Activated CD8-positive, alpha-beta memory T cell treated with anti-CD3 and anti-CD28 coated beads, Interleukin-2, amount 10 ng/mL, durations not matched to agents 7 days and 5 days (primary cell): ENCODE data around the gene UBE2D2. TPM values are rescaled to one million over a fixed set of nuclear protein-coding genes. Genes with fewer than 3 reads are reported as not detected.

Experiments
- ATAC-seq: fragments of 150-1000 bp; cut with Tn5 transposase; one replicate; pipeline ENCODE4 v1.10.0; 2021; ENCODE audit warnings: moderate library complexity
- CTCF ChIA-PET: fragments of 350-600 bp; sonication (Branson Sonifier 250); formaldehyde crosslinking; loops from one replicate; lab custom pipeline; 2021; ENCODE audit warnings: antibody characterized with exemption; lab: Charles Lee
- DNase-seq: peaks from one replicate; pipeline ENCODE4 v3.0.0-alpha.2; 2020
- H3K27ac Mint-ChIP-seq: one replicate; pipeline ENCODE4 v1.8.0; 2021; ENCODE audit warnings: mild to moderate bottlenecking, mixed read lengths
- H3K27me3 Mint-ChIP-seq: one replicate; pipeline ENCODE4 v1.8.0; 2021; ENCODE audit warnings: mixed read lengths
- H3K36me3 Mint-ChIP-seq: one replicate; pipeline ENCODE4 v1.8.0; 2021; ENCODE audit warnings: mild to moderate bottlenecking, mixed read lengths
- H3K4me1 Mint-ChIP-seq: one replicate; pipeline ENCODE4 v1.8.0; 2021; ENCODE audit warnings: mixed read lengths
- H3K4me3 Mint-ChIP-seq: one replicate; pipeline ENCODE4 v1.8.0; 2021; ENCODE audit warnings: mild to moderate bottlenecking, moderate library complexity, mixed read lengths
- H3K9me3 Mint-ChIP-seq: one replicate; pipeline ENCODE4 v1.8.0; 2022; ENCODE audit warnings: low read depth, mixed read lengths
- total RNA-seq, 2 experiments: library from RNA; stranded (reverse); gene quantifications; one replicate each; pipeline ENCODE4 v1.2.3, GENCODE V29; 2021

Gene UBE2D2
- total RNA-seq, 2 experiments from 2014 or later = 201 to 244 TPM

GRCh38 chr5:139635191-139635590 lies 74.1 kb downstream of the UBE2D2 start:
- no peak overlapping the region for H3K4me3 Mint-ChIP-seq
- peaks cover 58% of the 10 kb centered on the region for H3K4me1 Mint-ChIP-seq
- no peaks in the 10 kb centered on the region for H3K9me3 Mint-ChIP-seq
- H3K27ac Mint-ChIP-seq = peak overlapping the region; percentile 91
- H3K27me3 Mint-ChIP-seq = no peaks in the 10 kb centered on the region
- H3K36me3 Mint-ChIP-seq = peaks cover 7% of the 10 kb centered on the region
- no peak for DNase-seq
- ATAC-seq = no peak
- CTCF ChIA-PET = interaction anchor here (0.7 to 8.5 kb wide), 29 partner anchors 8 to 244 kb away, joined by 3 to 215 read pairs (median 6); partner anchors contain the start of genes CXXC5 and UBE2D2

DNA sequence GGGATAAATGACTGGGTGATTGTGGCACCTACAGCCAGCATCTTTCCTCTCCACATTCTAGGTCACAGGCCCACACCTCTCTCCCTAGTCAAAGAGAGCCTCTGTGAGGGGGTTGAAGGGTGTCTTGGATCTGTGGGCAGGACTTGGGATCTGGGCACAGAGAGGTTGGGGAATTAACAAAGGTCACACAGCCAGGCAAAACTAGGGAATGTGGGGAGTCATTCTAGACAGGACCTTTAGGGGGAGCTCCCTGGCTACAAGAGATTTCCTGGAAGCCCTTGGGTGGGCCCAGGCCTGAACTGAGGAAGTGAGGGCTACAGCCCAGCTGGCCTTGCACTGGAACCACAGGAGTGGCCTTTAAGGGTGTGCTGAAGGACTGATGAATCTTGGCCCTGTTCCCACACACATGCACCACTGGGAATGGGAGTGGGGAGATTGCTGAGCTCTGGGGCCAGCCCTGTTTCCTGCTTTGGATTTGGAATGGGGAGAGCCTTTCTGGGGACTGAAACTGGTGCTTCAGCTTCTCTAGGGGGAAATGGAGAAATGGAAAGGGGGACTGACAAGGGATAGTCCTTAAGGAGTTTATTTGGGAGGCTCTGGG lies 74.6 kb downstream of the UBE2D2 start:
- H3K9me3 Mint-ChIP-seq = no peaks in the 10 kb centered on the region
- H3K4me1 Mint-ChIP-seq = peaks cover 58% of the 10 kb centered on the region
- ATAC-seq (peak; percentile 23), DNase-seq (peak; percentile 60)
- peak overlapping the region; percentile 52 for H3K4me3 Mint-ChIP-seq
- CTCF ChIA-PET = interaction anchor here (0.7 to 8.5 kb wide), 29 partner anchors 9 to 244 kb away, joined by 3 to 215 read pairs (median 5); partner anchors contain the start of genes CXXC5 and UBE2D2
- H3K36me3 Mint-ChIP-seq = peaks cover 5% of the 10 kb centered on the region
- no peaks in the 10 kb centered on the region for H3K27me3 Mint-ChIP-seq
- peak overlapping the region; percentile 91 for H3K27ac Mint-ChIP-seq

GRCh38 chr5:139636207-139636792 lies 75.2 kb downstream of the UBE2D2 start:
- ATAC-seq (peak; percentile 67), DNase-seq (peak; percentile 88)
- Mint-ChIP-seq H3K36me3 (peaks cover 5% of the 10 kb centered on the region), H3K27ac (peak overlapping the region; percentile 91), H3K4me1 (peaks cover 58% of the 10 kb centered on the region), H3K9me3 (no peaks in the 10 kb centered on the region), H3K27me3 (no peaks in the 10 kb centered on the region), H3K4me3 (peak overlapping the region; percentile 52)
- CTCF ChIA-PET = interaction anchor here (0.6 to 8.5 kb wide), 27 partner anchors 9 to 228 kb away, joined by 3 to 215 read pairs (median 6); partner anchors contain the start of genes CXXC5 and UBE2D2

DNA sequence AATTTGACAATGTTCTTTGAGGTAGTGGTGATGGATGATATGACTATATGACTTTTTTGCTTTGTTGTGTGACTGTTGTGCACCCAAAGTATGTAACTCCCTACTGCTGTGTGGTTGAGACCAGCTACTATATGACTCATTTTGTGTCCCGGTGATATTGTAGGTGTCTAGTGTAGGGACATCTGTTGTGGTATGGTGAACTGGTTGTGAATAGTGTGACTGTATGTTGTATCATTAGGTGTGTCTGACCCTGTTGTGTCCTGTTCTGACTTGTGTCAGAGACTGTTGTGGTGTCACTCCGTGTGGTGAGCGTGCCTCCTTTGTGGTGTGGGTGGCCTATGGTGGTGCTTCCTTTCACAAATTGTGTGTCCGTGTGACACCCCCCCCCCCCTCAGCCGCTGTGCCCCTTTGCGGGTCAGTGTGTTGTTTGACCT lies 75.9 kb downstream of the UBE2D2 start:
- CTCF ChIA-PET = interaction anchor here (1.0 to 8.5 kb wide), 12 partner anchors 10 to 227 kb away, joined by 3 to 215 read pairs (median 14); partner anchors contain the start of genes CXXC5 and UBE2D2
- H3K27me3 Mint-ChIP-seq = no peaks in the 10 kb centered on the region
- DNase-seq = peak; percentile 81

GRCh38 chr5:139637438-139638089 lies 76.4 kb downstream of the UBE2D2 start:
- H3K4me1 Mint-ChIP-seq = peaks cover 51% of the 10 kb centered on the region
- H3K27ac Mint-ChIP-seq = no peak overlapping the region
- peaks cover 5% of the 10 kb centered on the region for H3K36me3 Mint-ChIP-seq
- no peaks in the 10 kb centered on the region for H3K27me3 Mint-ChIP-seq
- DNase-seq (no peak), ATAC-seq (peak; percentile 9)
- H3K9me3 Mint-ChIP-seq = no peaks in the 10 kb centered on the region
- H3K4me3 Mint-ChIP-seq = no peak overlapping the region
- CTCF ChIA-PET = interaction anchor here (0.6 to 8.5 kb wide), 10 partner anchors 9 to 138 kb away, joined by 3 to 215 read pairs (median 20); partner anchors contain the start of gene CXXC5

More for the DNA sequence above, 75.9 kb downstream of the UBE2D2 start:
- peak overlapping the region; percentile 52 for H3K4me3 Mint-ChIP-seq
- no peaks in the 10 kb centered on the region for H3K9me3 Mint-ChIP-seq
- peak; percentile 71 for ATAC-seq
- H3K4me1 Mint-ChIP-seq = peaks cover 54% of the 10 kb centered on the region
- H3K27ac Mint-ChIP-seq = peak overlapping the region; percentile 91
- H3K36me3 Mint-ChIP-seq = peaks cover 5% of the 10 kb centered on the region

DNA sequence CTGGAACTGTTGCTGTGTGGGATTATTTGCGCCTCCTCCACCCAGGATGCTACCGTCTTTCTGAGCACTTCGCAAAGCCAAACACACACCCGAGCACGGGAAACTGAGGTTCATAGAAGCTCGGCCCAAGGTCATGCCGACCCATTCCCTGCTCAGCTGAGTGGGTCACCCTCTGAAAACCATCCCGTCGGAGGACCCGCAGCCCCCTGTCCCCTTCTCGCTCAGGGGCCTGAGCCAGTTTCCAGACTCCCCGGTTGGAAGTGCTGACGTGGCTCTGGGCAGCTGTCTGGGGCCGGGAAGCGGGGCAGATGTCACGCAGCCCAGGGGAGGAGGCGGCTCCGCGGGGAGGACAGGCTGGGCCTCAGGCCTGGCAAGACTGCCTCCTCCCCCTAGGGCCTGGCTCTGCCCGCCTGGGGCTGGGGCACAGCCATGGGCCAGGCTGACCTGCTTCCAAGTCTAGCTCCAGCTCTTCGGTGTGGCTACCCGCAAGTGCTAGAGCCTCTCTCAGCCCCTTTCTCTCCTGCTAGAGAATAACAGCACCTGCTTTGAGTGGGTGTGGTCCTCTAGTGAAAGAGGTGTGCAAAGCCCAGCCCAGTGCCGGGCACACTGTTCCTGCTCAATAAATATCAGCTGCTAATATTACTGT lies 77.1 kb downstream of the UBE2D2 start:
- Mint-ChIP-seq H3K4me1 (peaks cover 47% of the 10 kb centered on the region), H3K4me3 (no peak overlapping the region), H3K36me3 (peaks cover 5% of the 10 kb centered on the region), H3K27ac (no peak overlapping the region), H3K9me3 (no peaks in the 10 kb centered on the region), H3K27me3 (no peaks in the 10 kb centered on the region)
- DNase-seq (no peak), ATAC-seq (no peak)
- CTCF ChIA-PET = interaction anchor here (0.6 to 8.5 kb wide), 8 partner anchors 9 to 137 kb away, joined by 3 to 215 read pairs (median 3); partner anchors contain the start of gene CXXC5

GRCh38 chr5:139638736-139639618 lies 77.8 kb downstream of the UBE2D2 start:
- H3K9me3 Mint-ChIP-seq = no peaks in the 10 kb centered on the region
- no peak overlapping the region for H3K4me3 Mint-ChIP-seq
- H3K4me1 Mint-ChIP-seq = peaks cover 44% of the 10 kb centered on the region
- no peak for DNase-seq
- H3K27me3 Mint-ChIP-seq = no peaks in the 10 kb centered on the region
- CTCF ChIA-PET = interaction anchor here (0.8 to 8.5 kb wide), 4 partner anchors 8 to 136 kb away, joined by 3 to 215 read pairs (median 56); partner anchors contain the start of gene CXXC5
- no peak for ATAC-seq
- H3K36me3 Mint-ChIP-seq = peaks cover 5% of the 10 kb centered on the region
- no peak overlapping the region for H3K27ac Mint-ChIP-seq

DNA sequence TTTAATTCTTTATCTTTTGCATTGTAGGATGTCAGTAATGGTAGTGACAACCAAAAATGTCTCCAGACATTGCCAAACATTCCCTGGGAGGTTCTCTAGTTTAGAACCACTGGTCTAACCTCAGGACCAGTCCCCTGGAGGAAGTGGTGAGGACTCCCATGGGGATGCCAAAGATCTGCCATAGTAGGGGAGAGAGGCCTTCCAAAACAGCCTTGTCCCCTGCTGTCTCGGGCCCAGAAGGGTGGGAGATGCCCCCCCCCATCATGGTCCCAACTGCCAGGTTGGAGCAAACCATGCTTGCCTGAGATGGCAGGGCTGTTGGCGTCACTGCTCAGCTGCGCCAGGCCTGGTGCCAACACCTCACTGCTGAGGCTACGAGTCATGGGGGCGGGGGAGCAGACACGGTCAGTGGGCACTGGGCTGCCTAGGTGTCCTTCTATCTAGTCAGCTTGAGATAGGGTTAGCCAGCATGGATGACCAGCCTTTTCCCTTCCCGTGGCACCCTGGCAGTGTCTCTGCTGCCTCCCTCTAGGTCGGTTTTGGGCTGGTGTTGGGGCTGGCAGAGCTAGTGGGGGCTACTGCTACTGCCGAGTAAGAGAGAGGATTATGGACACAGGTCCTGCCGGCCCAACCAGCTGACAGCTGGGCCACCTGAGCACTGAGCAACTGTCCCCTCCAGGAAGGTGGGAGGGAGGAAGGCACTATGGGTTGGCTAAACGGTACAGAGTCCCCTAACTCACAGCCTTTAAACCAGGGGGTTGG lies 78.7 kb downstream of the UBE2D2 start:
- Mint-ChIP-seq H3K36me3 (peaks cover 5% of the 10 kb centered on the region), H3K27me3 (no peaks in the 10 kb centered on the region), H3K9me3 (no peaks in the 10 kb centered on the region), H3K4me1 (peaks cover 47% of the 10 kb centered on the region), H3K4me3 (no peak overlapping the region), H3K27ac (no peak overlapping the region)
- ATAC-seq (no peak), DNase-seq (no peak)
- CTCF ChIA-PET = interaction anchor here (8.5 kb wide), 1 partner anchor 7 kb away, joined by 109 read pairs; the partner anchor contains the start of gene CXXC5

- peaks cover 45% of the 10 kb centered on the region for H3K4me1 Mint-ChIP-seq
- no peak for DNase-seq
- H3K9me3 Mint-ChIP-seq = no peaks in the 10 kb centered on the region
- no peak for ATAC-seq
- H3K4me3 Mint-ChIP-seq = no peak overlapping the region
- H3K27me3 Mint-ChIP-seq = peaks cover 5% of the 10 kb centered on the region
- CTCF ChIA-PET = no interaction called here
- no peak overlapping the region for H3K27ac Mint-ChIP-seq
- H3K36me3 Mint-ChIP-seq = peaks cover 5% of the 10 kb centered on the region
Measured at GRCh38 chr5:139640421-139641115, 79.4 kb downstream of the UBE2D2 start.

DNA sequence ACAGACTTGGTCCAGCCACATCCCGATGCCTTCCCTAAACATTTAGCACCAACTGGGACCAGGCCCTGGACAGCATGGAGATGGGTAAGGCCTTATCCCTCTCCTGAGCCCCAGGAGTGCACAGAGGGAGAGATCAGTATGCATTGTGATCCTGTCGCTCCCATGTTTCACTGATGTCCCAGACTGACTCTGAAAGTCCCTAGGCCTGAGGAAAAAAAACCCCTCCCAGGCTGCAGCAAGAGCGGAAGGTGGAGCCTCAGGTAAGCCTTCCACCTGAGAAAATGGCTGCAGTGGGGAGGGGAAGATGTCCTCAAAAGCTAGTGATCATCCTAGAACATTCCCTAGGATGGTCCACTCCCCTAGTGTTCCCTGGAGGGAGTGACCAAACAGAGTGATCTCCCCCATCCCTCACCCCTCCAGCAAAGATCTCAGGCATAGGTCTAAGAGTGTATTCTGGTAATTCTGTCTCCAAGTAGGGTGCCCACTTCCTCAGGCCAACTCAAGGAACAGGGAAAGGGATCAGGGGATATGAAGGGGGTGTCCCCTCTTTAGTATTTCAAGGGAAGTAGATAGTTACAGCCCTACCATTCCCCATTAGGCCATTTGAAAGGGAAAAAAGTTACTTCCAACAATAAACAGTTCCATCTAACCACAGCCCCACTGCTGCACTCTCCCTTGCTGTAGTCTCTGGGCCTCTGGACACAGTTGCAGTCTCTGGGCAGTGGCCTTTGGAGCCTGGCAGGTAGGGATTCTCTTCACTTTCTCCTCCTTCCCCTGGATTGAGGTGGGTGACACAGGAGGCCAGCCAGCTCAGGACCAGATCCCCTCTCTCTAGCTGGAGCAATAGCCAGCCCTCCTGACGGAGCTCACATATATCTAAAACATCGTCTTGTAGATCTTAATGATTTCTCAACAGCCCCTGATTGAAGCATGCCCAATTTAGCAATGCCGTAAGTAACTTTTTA lies 80.3 kb downstream of the UBE2D2 start:
- no peaks in the 10 kb centered on the region for H3K9me3 Mint-ChIP-seq
- DNase-seq (peak; percentile 38), ATAC-seq (no peak)
- no peak overlapping the region for H3K4me3 Mint-ChIP-seq
- CTCF ChIA-PET = interaction anchor here (1.0 kb wide), 1 partner anchor 326 kb away, joined by 3 read pairs; no protein-coding TSS in a partner anchor
- peaks cover 14% of the 10 kb centered on the region for H3K27me3 Mint-ChIP-seq
- H3K27ac Mint-ChIP-seq = no peak overlapping the region
- H3K4me1 Mint-ChIP-seq = peaks cover 40% of the 10 kb centered on the region
- peaks cover 5% of the 10 kb centered on the region for H3K36me3 Mint-ChIP-seq
